Ovary (tissue), 3 donors: Measurements from ENCODE around the gene NPAS3.

Source experiments
- EP300 ChIP-seq: sonication (generic); formaldehyde crosslinking; IDR thresholded peaks from one replicate; pipeline ENCODE4 v1.6.1; 2017; ENCODE audit warnings: antibody characterized with exemption
- POLR2A ChIP-seq: fragments of 450-650 bp; IDR thresholded peaks from one replicate; pipeline ENCODE4 v1.6.1; 2017; ENCODE audit warnings: antibody characterized with exemption, mild to moderate bottlenecking, moderate library complexity
- TF ChIP-seq, protein P1 (sequence below), 3 donors: fragments of 450-650 bp in 2 of 3; fragments of 200-600 bp in 1 of 3; IDR thresholded peaks; one replicate each; pipeline versions ENCODE4 v1.5.1 to v1.8.0; 2016 to 2022; ENCODE audit warnings: antibody characterized with exemption in 3 of 3, mild to moderate bottlenecking in 1 of 3
- donor health status: DM: no; HTN: no; CAD: no.

DNA sequence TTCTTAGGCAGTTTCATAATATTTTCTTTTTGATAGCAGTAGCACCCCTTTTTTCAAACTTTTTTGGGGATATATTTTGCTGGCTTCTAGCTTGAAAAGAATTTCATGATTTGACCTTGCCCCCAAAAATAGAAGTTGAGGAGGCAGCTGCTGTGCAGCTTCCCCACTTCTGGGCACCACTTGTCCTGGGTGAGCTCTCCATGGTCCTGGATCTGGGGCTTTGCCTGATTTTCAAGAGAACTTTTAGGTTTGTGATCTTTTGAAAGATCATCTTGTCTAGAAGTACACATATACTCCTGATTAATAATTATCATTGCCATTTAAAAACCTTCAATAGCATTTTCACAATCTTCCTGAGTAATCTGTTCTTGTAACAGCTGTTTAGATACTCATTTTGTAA, 271.6 kb downstream of the NPAS3 start:
- TF ChIP-seq, protein P1, sequence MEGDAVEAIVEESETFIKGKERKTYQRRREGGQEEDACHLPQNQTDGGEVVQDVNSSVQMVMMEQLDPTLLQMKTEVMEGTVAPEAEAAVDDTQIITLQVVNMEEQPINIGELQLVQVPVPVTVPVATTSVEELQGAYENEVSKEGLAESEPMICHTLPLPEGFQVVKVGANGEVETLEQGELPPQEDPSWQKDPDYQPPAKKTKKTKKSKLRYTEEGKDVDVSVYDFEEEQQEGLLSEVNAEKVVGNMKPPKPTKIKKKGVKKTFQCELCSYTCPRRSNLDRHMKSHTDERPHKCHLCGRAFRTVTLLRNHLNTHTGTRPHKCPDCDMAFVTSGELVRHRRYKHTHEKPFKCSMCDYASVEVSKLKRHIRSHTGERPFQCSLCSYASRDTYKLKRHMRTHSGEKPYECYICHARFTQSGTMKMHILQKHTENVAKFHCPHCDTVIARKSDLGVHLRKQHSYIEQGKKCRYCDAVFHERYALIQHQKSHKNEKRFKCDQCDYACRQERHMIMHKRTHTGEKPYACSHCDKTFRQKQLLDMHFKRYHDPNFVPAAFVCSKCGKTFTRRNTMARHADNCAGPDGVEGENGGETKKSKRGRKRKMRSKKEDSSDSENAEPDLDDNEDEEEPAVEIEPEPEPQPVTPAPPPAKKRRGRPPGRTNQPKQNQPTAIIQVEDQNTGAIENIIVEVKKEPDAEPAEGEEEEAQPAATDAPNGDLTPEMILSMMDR (IDR thresholded peaks at IDR 0.05), result no peak
- no peak for TF ChIP-seq POLR2A
- TF ChIP-seq EP300, result no peak
